HepG2 (cell line): ENCODE results near the gene NEURL3. TPM values are rescaled to one million over a fixed set of nuclear protein-coding genes. Genes with fewer than 3 reads are reported as not detected.

Experiments
- ARID5B ChIP-seq: IDR thresholded peaks from 2 replicates; pipeline ENCODE4 v1.4.0; 2020; ENCODE audit warnings: mild to moderate bottlenecking, missing genetic modification reagents
- ATRX ChIP-seq: sonication (generic); formaldehyde crosslinking; IDR thresholded peaks from 2 replicates; pipeline ENCODE4 v1.4.0; 2020; ENCODE audit warnings: missing genetic modification reagents, borderline replicate concordance
- CCAR2 ChIP-seq: fragments of 200-400 bp; formaldehyde crosslinking; optimal IDR thresholded peaks from 2 replicates; pipeline ENCODE3; 2018; ENCODE audit warnings: low read depth, mild to moderate bottlenecking, low read length, moderate library complexity
- DBP ChIP-seq: sonication (generic); formaldehyde crosslinking; IDR thresholded peaks from 2 replicates; pipeline ENCODE4 v1.4.0; 2020; ENCODE audit warnings: missing genetic modification reagents; ENCODE audit errors: not compliant biosample characterization
- DR1 ChIP-seq: sonication (generic); formaldehyde crosslinking; IDR thresholded peaks from 2 replicates; pipeline ENCODE4 v1.8.0; 2021; ENCODE audit warnings: mild to moderate bottlenecking, missing genetic modification reagents, inconsistent platforms
- FOXP1 ChIP-seq, 2 experiments: fragments of 450-650 bp in 1 of 2; IDR thresholded peaks; 2 replicates each; pipeline ENCODE4 v1.6.1; 2017 to 2018; ENCODE audit warnings: antibody characterized with exemption in 1 of 2
- KDM6A ChIP-seq: IDR thresholded peaks from 2 replicates; pipeline ENCODE4 v1.6.1; 2016; ENCODE audit warnings: low read depth
- NBN ChIP-seq: fragments of 450-650 bp; conservative IDR thresholded peaks from 2 replicates; pipeline ENCODE4 v1.6.1; 2017
- NFKB2 ChIP-seq: sonication (generic); formaldehyde crosslinking; IDR thresholded peaks from 2 replicates; pipeline ENCODE4 v1.4.0; 2020; ENCODE audit warnings: missing genetic modification reagents, borderline replicate concordance
- POLR2AphosphoS2 ChIP-seq: IDR thresholded peaks from 2 replicates; pipeline ENCODE4 v1.6.1; 2011; ENCODE audit warnings: low read depth, low read length, improper control_type of control experiment
- RBM39 ChIP-seq: fragments of 200-400 bp; formaldehyde crosslinking; IDR thresholded peaks from one replicate; pipeline ENCODE4 v1.6.1; 2018; ENCODE audit warnings: antibody characterized with exemption, mild to moderate bottlenecking, low read depth, low read length; ENCODE audit not compliant: poor library complexity, severe bottlenecking
- SYNCRIP ChIP-seq: fragments of 200-400 bp; formaldehyde crosslinking; IDR thresholded peaks from 2 replicates; pipeline ENCODE4 v1.6.1; 2018; ENCODE audit warnings: mild to moderate bottlenecking, low read depth, low read length; ENCODE audit not compliant: insufficient read depth
- TAF1 ChIP-seq: sonication (generic); formaldehyde crosslinking; IDR thresholded peaks from 2 replicates; pipeline ENCODE4 v1.4.0; 2020; ENCODE audit warnings: missing genetic modification reagents
- ZBTB44 ChIP-seq: sonication (generic); formaldehyde crosslinking; IDR thresholded peaks from 2 replicates; pipeline ENCODE4 v1.4.0; 2020; ENCODE audit warnings: missing genetic modification reagents
- ZNF235 ChIP-seq: sonication (generic); formaldehyde crosslinking; IDR thresholded peaks from 2 replicates; pipeline ENCODE4 v1.8.1; 2023; ENCODE audit warnings: mild to moderate bottlenecking, missing genetic modification reagents, borderline replicate concordance
- ZNF24 ChIP-seq: fragments of 450-650 bp; IDR thresholded peaks from 2 replicates; pipeline ENCODE4 v1.6.1; 2017; ENCODE audit warnings: antibody characterized with exemption, mild to moderate bottlenecking
- ZNF362 ChIP-seq: sonication (generic); formaldehyde crosslinking; IDR thresholded peaks from 2 replicates; pipeline ENCODE4 v1.4.0; 2020; ENCODE audit warnings: missing genetic modification reagents, mild to moderate bottlenecking, borderline replicate concordance
- ZNF430 ChIP-seq: sonication (generic); formaldehyde crosslinking; IDR thresholded peaks from 2 replicates; pipeline ENCODE4 v1.9.0; 2021; ENCODE audit warnings: mild to moderate bottlenecking, missing genetic modification reagents
- ZNF788 ChIP-seq: sonication (generic); formaldehyde crosslinking; IDR thresholded peaks from 2 replicates; pipeline ENCODE4 v1.5.0; 2020; ENCODE audit warnings: mild to moderate bottlenecking, missing genetic modification reagents, borderline replicate concordance
- ZSCAN29 ChIP-seq: sonication (generic); formaldehyde crosslinking; conservative IDR thresholded peaks from 2 replicates; pipeline ENCODE4 v1.4.0; 2020; ENCODE audit warnings: mild to moderate bottlenecking, missing genetic modification reagents
- polyA plus RNA-seq, 8 experiments: library from polyadenylated mRNA; depleted of rRNA in 3 of 8; stranded (reverse) in 7 of 8; unstranded in 1 of 8; fragments of >200 nt; fragmentation: Illumina TruSeq in 4 of 8; extraction: Trizol in 4 of 8; gene quantifications; 2 replicates each; pipeline versions ENCODE4 v1.2.1 to v1.2.3, GENCODE V29; 2011 to 2016; ENCODE audit warnings: low read depth in 4 of 8, missing spikeins in 1 of 8, mixed read lengths in 1 of 8; ENCODE audit not compliant: insufficient read depth in 1 of 8
- total RNA-seq, 5 experiments: library from RNA; depleted of rRNA; stranded (reverse); fragments of >200 nt; fragmentation: Illumina TruSeq; extraction: Trizol; gene quantifications; 2 replicates each; pipeline ENCODE4 v1.2.3, GENCODE V29; 2016; ENCODE audit warnings: low read depth in 1 of 5

NEURL3 gene
- total and polyA plus RNA-seq, 2 of the 13 experiments (the other 11 are each of a cell fraction or from before 2014, with no cell fraction given) = 0.16 to 1.2 TPM

GRCh38 chr2:96501886-96502810, 3.0 kb downstream of the NEURL3 start (continued):
- TF ChIP-seq POLR2AphosphoS2 (no peak), ATRX (CRISPR knock-in tag) (no peak), SYNCRIP (no peak), ZNF362 (no peak), ZNF788 (peak; percentile 38), KDM6A (CRISPR knock-in tag) (no peak), FOXP1 (IDR thresholded peaks at IDR 0.05) (no peak), FOXP1 (CRISPR knock-in tag; IDR thresholded peaks at IDR 0.05) (0 out of 2 replicates have a peak, but pooled peaks have one; percentile 17), ZNF235 (CRISPR knock-in tag) (no peak), DBP (CRISPR knock-in tag) (no peak), TAF1 (peak; percentile 27; the same call in 1 of the 2 replicates), ZNF430 (peak; percentile 81; the same call in 1 of the 2 replicates), DR1 (CRISPR knock-in tag) (no peak), ZNF24 (no peak), ARID5B (peak; percentile 60), ZBTB44 (CRISPR knock-in tag) (no peak), CCAR2 (no peak), NBN (no peak), ZSCAN29 (CRISPR knock-in tag) (0 out of 2 replicates have a peak, but pooled peaks have one; percentile 44), RBM39 (no peak), NFKB2 (CRISPR knock-in tag) (peak; percentile 87)
